K562 (cell line): ENCODE measurements around the gene MACROD2. TPM values are rescaled to one million over a fixed set of nuclear protein-coding genes. Genes with fewer than 3 reads are reported as not detected.

Experiments used
- ATAC-seq: fragments of 200-7000 bp; cut with Tn5 transposase; 3 replicates; pipeline ENCODE4 v1.9.1; 2020; ENCODE audit warnings: moderate library complexity
- BruUV-seq: library from RNA; stranded (reverse); fragments of 400-500 nt; replicated peaks from 2 replicates; lab custom pipeline; 2021; lab: Mats Ljungman, UMichigan
- CTCF ChIA-PET: fragments of 300-600 bp; formaldehyde crosslinking; extraction: SDS; loops from one replicate; lab custom pipeline; 2021; ENCODE audit warnings: low intra/inter-chr PET ratio; lab: Yijun Ruan, JAX
- POLR2A ChIA-PET: fragments of 300-600, 350-650 bp; sonication (Branson Sonifier 250); formaldehyde crosslinking; extraction: SDS; loops from one replicate; lab custom pipeline; 2021; ENCODE audit warnings: antibody characterized with exemption, inconsistent platforms; lab: Yijun Ruan, JAX
- DNase-seq, 4 experiments: peaks; one replicate each; pipeline versions ENCODE4 v3.0.0 to v3.0.0-alpha.2; 2011 to 2018; ENCODE audit warnings: low spot score in 3 of 4, mixed read lengths in 3 of 4; ENCODE audit errors: extremely low read depth in 1 of 4
- FAIRE-seq: peaks from 2 replicates; lab custom pipeline; 2011; peaks lifted over from hg19 to GRCh38; lab: Jason Lieb, UNC
- H2AFZ ChIP-seq: 2 replicates; pipeline ENCODE4 v1.6.0; 2011; ENCODE audit warnings: low read depth, low read length, control low read depth, inconsistent platforms
- H3K27ac ChIP-seq: fragments of 200-600 bp; 3 replicates; pipeline ENCODE4 v1.8.0; 2011; ENCODE audit warnings: low read depth, mild to moderate bottlenecking, control low read depth, inconsistent platforms, low read length, moderate library complexity, mixed read lengths; ENCODE audit errors: extremely low read depth
- H3K27me3 ChIP-seq, 2 experiments: fragments of 300-600 bp in 1 of 2; 2 replicates in 1 of 2; 3 replicates in 1 of 2; pipeline versions ENCODE4 v1.6.0 to v1.8.0; 2011; ENCODE audit warnings: inconsistent platforms in 2 of 2, low read length in 2 of 2, mild to moderate bottlenecking in 1 of 2, mixed read lengths in 1 of 2, moderate library complexity in 1 of 2; ENCODE audit not compliant: control insufficient read depth in 2 of 2, insufficient read depth in 2 of 2
- H3K36me3 ChIP-seq: fragments of 300-600 bp; 3 replicates; pipeline ENCODE4 v1.8.0; 2011; ENCODE audit warnings: mild to moderate bottlenecking, low read length, inconsistent platforms; ENCODE audit not compliant: control insufficient read depth, insufficient read depth
- H3K4me1 ChIP-seq, 2 experiments: fragments of 200-600 bp in 1 of 2; replicated peaks in 1 of 2; 2 replicates in 1 of 2; 3 replicates in 1 of 2; pipeline versions ENCODE4 v1.5.1 to v1.8.0; 2011; ENCODE audit warnings: inconsistent platforms in 2 of 2, low read length in 2 of 2, mild to moderate bottlenecking in 1 of 2, mixed read lengths in 1 of 2, moderate library complexity in 1 of 2; ENCODE audit not compliant: control insufficient read depth in 2 of 2, insufficient read depth in 2 of 2
- H3K4me2 ChIP-seq: 2 replicates; pipeline ENCODE4 v1.6.1; 2011; ENCODE audit warnings: low read length, control low read depth, inconsistent platforms, mixed read lengths; ENCODE audit not compliant: insufficient read depth
- H3K4me3 ChIP-seq: fragments of 200-600 bp; sonication (generic), shearing (Covaris generic); 2 replicates; pipeline ENCODE4 v1.5.1; 2016; ENCODE audit warnings: control low read depth, inconsistent platforms
- H3K79me2 ChIP-seq: fragments of 200-600 bp; 3 replicates; pipeline ENCODE4 v1.8.0; 2011; ENCODE audit warnings: low read length, inconsistent platforms; ENCODE audit not compliant: control insufficient read depth, insufficient read depth
- H3K9ac ChIP-seq, 2 experiments: 2 replicates each; pipeline versions ENCODE4 v1.6.0 to v1.6.1; 2011; ENCODE audit warnings: low read depth in 2 of 2, low read length in 2 of 2, control low read depth in 1 of 2, inconsistent platforms in 1 of 2, mild to moderate bottlenecking in 1 of 2, mixed read lengths in 1 of 2; ENCODE audit not compliant: insufficient read depth in 1 of 2
- H3K9me1 ChIP-seq: one replicate; pipeline ENCODE4 v1.6.0; 2011; ENCODE audit warnings: inconsistent platforms, mild to moderate bottlenecking, low read length, moderate library complexity; ENCODE audit not compliant: control insufficient read depth, insufficient read depth
- H3K9me3 ChIP-seq: replicated peaks from 2 replicates; pipeline ENCODE4 v1.5.1; 2011; ENCODE audit warnings: low read depth, low read length, inconsistent platforms; ENCODE audit not compliant: control insufficient read depth, insufficient read depth
- H4K20me1 ChIP-seq: replicated peaks from 2 replicates; pipeline ENCODE4 v1.6.1; 2011; ENCODE audit warnings: low read length, inconsistent platforms, mixed read lengths; ENCODE audit not compliant: control insufficient read depth, insufficient read depth
- CREB1 ChIP-seq, 2 experiments: sonication (generic) in 1 of 2; formaldehyde crosslinking in 1 of 2; IDR thresholded peaks; 2 replicates each; pipeline versions ENCODE4 v1.6.1 to v1.8.0; 2012 to 2022; ENCODE audit warnings: inconsistent platforms in 1 of 2, mild to moderate bottlenecking in 1 of 2, missing genetic modification reagents in 1 of 2, moderate library complexity in 1 of 2
- CTBP1 ChIP-seq: fragments of 450-650 bp; IDR thresholded peaks from 2 replicates; pipeline ENCODE4 v1.6.1; 2016; ENCODE audit warnings: borderline replicate concordance
- DMBX1 ChIP-seq: fragments of 250-450 bp; sonication (Bioruptor Pico); IDR thresholded peaks from 2 replicates; pipeline ENCODE4 v1.8.0; 2022; ENCODE audit warnings: inconsistent platforms, mild to moderate bottlenecking, moderate library complexity, borderline replicate concordance
- GABPA ChIP-seq: fragments of 200-800 bp; sonication (Bioruptor generic); conservative IDR thresholded peaks from 2 replicates; pipeline ENCODE4 v1.6.1; 2016; ENCODE audit warnings: low read depth, missing genetic modification characterization, missing compliant biosample characterization
- JUN ChIP-seq, 2 experiments: sonication (generic) in 1 of 2; formaldehyde crosslinking in 1 of 2; IDR thresholded peaks; 2 replicates each; pipeline versions ENCODE4 v1.6.1 to v1.8.0; 2012 to 2022; ENCODE audit warnings: borderline replicate concordance in 2 of 2, mild to moderate bottlenecking in 2 of 2, improper control_type of control experiment in 1 of 2, low read depth in 1 of 2, low read length in 1 of 2, missing genetic modification reagents in 1 of 2
- POLR2G ChIP-seq: fragments of 200-400 bp; formaldehyde crosslinking; IDR thresholded peaks from 2 replicates; pipeline ENCODE4 v1.6.1; 2017; ENCODE audit warnings: low read depth, mild to moderate bottlenecking, antibody characterized with exemption, low read length, moderate library complexity
- POLR3A ChIP-seq: IDR thresholded peaks from 2 replicates; pipeline ENCODE4 v1.6.1; 2011; ENCODE audit warnings: borderline replicate concordance, mild to moderate bottlenecking, moderate library complexity; ENCODE audit not compliant: insufficient read length, insufficient read depth; ENCODE audit errors: extremely low read depth
- RB1 ChIP-seq: fragments of 450-650 bp; IDR thresholded peaks from 2 replicates; pipeline ENCODE4 v1.6.1; 2017; ENCODE audit warnings: low read depth, mild to moderate bottlenecking
- SOX6 ChIP-seq: fragments of 450-650 bp; IDR thresholded peaks from 2 replicates; pipeline ENCODE4 v1.6.1; 2014; ENCODE audit warnings: mild to moderate bottlenecking
- TEAD2 ChIP-seq: fragments of 450-650 bp; IDR thresholded peaks from 2 replicates; pipeline ENCODE4 v1.6.1; 2016; ENCODE audit warnings: missing genetic modification characterization, control low read depth, missing compliant biosample characterization
- ZBTB7A ChIP-seq: IDR thresholded peaks from 2 replicates; pipeline ENCODE4 v1.6.1; 2011; ENCODE audit warnings: low read depth, mild to moderate bottlenecking, low read length, moderate library complexity, borderline replicate concordance; ENCODE audit not compliant: control insufficient read depth
- ZFP30 ChIP-seq: fragments of 250-450 bp; sonication (Bioruptor Pico); IDR thresholded peaks from 2 replicates; pipeline ENCODE4 v1.8.0; 2022; ENCODE audit warnings: moderate library complexity, mild to moderate bottlenecking, inconsistent platforms, borderline replicate concordance
- ZNF57 ChIP-seq: fragments of 450-650 bp; formaldehyde crosslinking; IDR thresholded peaks from 2 replicates; pipeline ENCODE4 v1.4.0; 2020; ENCODE audit warnings: mild to moderate bottlenecking, moderate library complexity
- ZNF584 ChIP-seq: fragments of 200-800 bp; sonication (Bioruptor generic); IDR thresholded peaks from 2 replicates; pipeline ENCODE4 v1.6.1; 2016; ENCODE audit warnings: low read depth, mild to moderate bottlenecking, missing genetic modification characterization, missing compliant biosample characterization
- WGBS: fragments of 100-300 bp; shearing (Covaris generic); methylation state at CpG from one replicate; pipeline ENCODE4 v1.1.6; 2016; ENCODE audit warnings: low coverage, mixed read lengths; ENCODE audit not compliant: insufficient coverage; ENCODE audit errors: missing lambda C conversion rate; 5-methylcytosine and 5-hydroxymethylcytosine counted together
- in situ Hi-C: fragments of 300-500 bp; cut with MboI; formaldehyde crosslinking; loops from 4 replicates; pipeline ENCODE4 v1.15.0; 2018; ENCODE audit warnings: inconsistent platforms, mixed read lengths
- intact Hi-C: fragments of 100-400 bp; cut with micrococcal nuclease; formaldehyde crosslinking; loops from 2 replicates; pipeline ENCODE4 v1.14.2; 2022
- polyA plus RNA-seq, 8 experiments: library from polyadenylated mRNA; depleted of rRNA in 4 of 8; stranded (reverse) in 5 of 8; unstranded in 3 of 8; fragments of >200 nt; fragmentation: Nextera tagmentation in 2 of 8; fragmentation: Illumina TruSeq in 1 of 8; extraction: Ambion mirVana in 2 of 8; extraction: Trizol in 1 of 8; gene quantifications; 2 replicates each; pipeline versions ENCODE4 v1.2.1 to v1.2.3, GENCODE V29; 2011 to 2014; ENCODE audit warnings: inconsistent platforms in 1 of 8, missing spikeins in 1 of 8
- total RNA-seq, 7 experiments: library from RNA; depleted of rRNA in 6 of 7; stranded (reverse); fragments of >200 nt in 6 of 7; fragmentation: Illumina TruSeq in 2 of 7; extraction: Trizol in 2 of 7; gene quantifications; 2 replicates each; pipeline versions ENCODE4 v1.2.1 to v1.2.3, GENCODE V29; 2011 to 2021; ENCODE audit warnings: low replicate concordance in 1 of 7
- TF ChIP-seq, protein P1 (sequence below): fragments of 250-450 bp; sonication (Bioruptor Pico); IDR thresholded peaks from 2 replicates; pipeline ENCODE4 v1.5.0; 2021

Gene MACROD2
- total and polyA plus RNA-seq, 9 of the 15 experiments (the other 6 are each of a cell fraction or from before 2014, with no cell fraction given), result not detected

- Histone ChIP-seq H3K4me3 (no peak overlapping the region), H3K9ac (no peak overlapping the region), H3K9me1 (no peaks in the 10 kb centered on the region), H3K4me1 (no peaks in the 10 kb centered on the region), H4K20me1 (no peaks in the 10 kb centered on the region), H3K27ac (no peak overlapping the region), H3K4me2 (no peak overlapping the region), H3K36me3 (no peaks in the 10 kb centered on the region), H3K9me3 (no peaks in the 10 kb centered on the region), H3K27me3 (no peaks in the 10 kb centered on the region), H2AFZ (no peak overlapping the region), H3K79me2 (no peaks in the 10 kb centered on the region)
- FAIRE-seq, result no peak
- DNase-seq, result no peak
- 0% methylated on average over 2 of the region's 3 CpGs for WGBS
- no TSS peak for BruUV-seq
- no peak for TF ChIP-seq POLR3A
- in situ Hi-C loops, result no loop called here
- no peak for ATAC-seq
- intact Hi-C loops, result no loop called here
- ChIA-PET POLR2A (no interaction called here), CTCF (no interaction called here)
Observed at GRCh38 chr20:15889061-15889460, 1893.7 kb downstream of the MACROD2 start.

- no peaks in the 10 kb centered on the region for H4K20me1 ChIP-seq
- H3K4me3 ChIP-seq, result no peak overlapping the region
- no peak overlapping the region for H3K4me2 ChIP-seq
- no peaks in the 10 kb centered on the region for H3K4me1 ChIP-seq
- no peaks in the 10 kb centered on the region for H3K9me1 ChIP-seq
- H2AFZ ChIP-seq, result no peak overlapping the region
- no peaks in the 10 kb centered on the region for H3K36me3 ChIP-seq
- intact Hi-C loops (no loop called here), in situ Hi-C loops (no loop called here)
- H3K27me3 ChIP-seq, result no peaks in the 10 kb centered on the region
- ATAC-seq (no peak), DNase-seq (no peak), FAIRE-seq (no peak)
- no peak overlapping the region for H3K27ac ChIP-seq
- no TSS peak for BruUV-seq
- ChIA-PET CTCF (no interaction called here), POLR2A (no interaction called here)
- H3K9me3 ChIP-seq, result no peaks in the 10 kb centered on the region
- H3K9ac ChIP-seq, result no peak overlapping the region
- H3K79me2 ChIP-seq, result no peaks in the 10 kb centered on the region
- TF ChIP-seq CREB1 (IDR thresholded peaks at IDR 0.05) (no peak), CREB1 (CRISPR knock-in tag; IDR thresholded peaks at IDR 0.05) (no peak), ZBTB7A (no peak), TEAD2 (tag) (no peak), ZNF57 (no peak), ZNF584 (no peak), ZFP30 (CRISPR knock-in tag) (no peak), RB1 (no peak), GABPA (no peak), CTBP1 (no peak), JUN (IDR thresholded peaks at IDR 0.05; ENCODE audit: borderline replicate concordance, low read depth, low read length) (no peak), JUN (CRISPR knock-in tag; IDR thresholded peaks at IDR 0.05; ENCODE audit: borderline replicate concordance) (no peak), DMBX1 (no peak), POLR2G (no peak), SOX6 (no peak)
- TF ChIP-seq, protein P1, sequence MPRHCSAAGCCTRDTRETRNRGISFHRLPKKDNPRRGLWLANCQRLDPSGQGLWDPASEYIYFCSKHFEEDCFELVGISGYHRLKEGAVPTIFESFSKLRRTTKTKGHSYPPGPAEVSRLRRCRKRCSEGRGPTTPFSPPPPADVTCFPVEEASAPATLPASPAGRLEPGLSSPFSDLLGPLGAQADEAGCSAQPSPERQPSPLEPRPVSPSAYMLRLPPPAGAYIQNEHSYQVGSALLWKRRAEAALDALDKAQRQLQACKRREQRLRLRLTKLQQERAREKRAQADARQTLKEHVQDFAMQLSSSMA (CRISPR knock-in tag), result no peak
Observed at GRCh38 chr20:15889514-15890256, 1894.4 kb downstream of the MACROD2 start.
